Forelimb muscle (tissue), 1 donor: Measurements from ENCODE around the gene YPEL3. TPM values are rescaled to one million over a fixed set of nuclear protein-coding genes. Genes with fewer than 3 reads are reported as not detected.
A peak's percentile ranks its signal among the peaks of the same experiment; 100 is the strongest.

Experiments used
- DNase-seq: peaks from one replicate; pipeline ENCODE4 v3.0.0-alpha.2; 2013; ENCODE audit warnings: low read depth
- polyA plus RNA-seq: library from polyadenylated mRNA; unstranded; fragments of 120-200 nt; gene quantifications from one replicate; pipeline ENCODE4 v1.2.1, GENCODE V29; 2013; ENCODE audit not compliant: insufficient read length

Gene YPEL3
- polyA plus RNA-seq, 1 donor, result 29.3 TPM

GRCh38 chr16:30090610-30091331 lies 5.2 kb downstream of the YPEL3 start:
- DNase-seq, result no peak

- DNase-seq, result no peak
Measured at GRCh38 chr16:30088832-30089624, 7.0 kb downstream of the YPEL3 start.

GRCh38 chr16:30088237-30088831 lies 7.7 kb downstream of the YPEL3 start:
- no peak for DNase-seq

- no peak for DNase-seq
Measured at GRCh38 chr16:30087181-30087898, 8.7 kb downstream of the YPEL3 start.

GRCh38 chr16:30086291-30087140 lies 9.5 kb downstream of the YPEL3 start:
- no peak for DNase-seq

GRCh38 chr16:30085820-30086219 lies 10.2 kb downstream of the YPEL3 start:
- DNase-seq, result no peak

- no peak for DNase-seq
Measured at GRCh38 chr16:30085247-30085646, 10.8 kb downstream of the YPEL3 start.

DNA sequence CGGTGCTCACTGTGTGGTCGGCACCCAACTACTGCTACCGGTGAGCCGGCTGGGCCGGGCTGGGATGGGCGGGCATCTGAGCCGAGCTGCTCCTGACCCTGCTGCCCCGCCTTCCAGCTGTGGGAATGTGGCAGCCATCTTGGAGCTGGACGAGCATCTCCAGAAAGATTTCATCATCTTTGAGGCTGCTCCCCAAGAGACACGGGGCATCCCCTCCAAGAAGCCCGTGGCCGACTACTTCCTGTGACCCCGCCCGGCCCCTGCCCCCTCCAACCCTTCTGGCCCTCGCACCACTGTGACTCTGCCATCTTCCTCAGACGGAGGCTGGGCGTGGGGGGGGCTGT lies 11.2 kb downstream of the YPEL3 start:
- DNase-seq, result no peak

DNA sequence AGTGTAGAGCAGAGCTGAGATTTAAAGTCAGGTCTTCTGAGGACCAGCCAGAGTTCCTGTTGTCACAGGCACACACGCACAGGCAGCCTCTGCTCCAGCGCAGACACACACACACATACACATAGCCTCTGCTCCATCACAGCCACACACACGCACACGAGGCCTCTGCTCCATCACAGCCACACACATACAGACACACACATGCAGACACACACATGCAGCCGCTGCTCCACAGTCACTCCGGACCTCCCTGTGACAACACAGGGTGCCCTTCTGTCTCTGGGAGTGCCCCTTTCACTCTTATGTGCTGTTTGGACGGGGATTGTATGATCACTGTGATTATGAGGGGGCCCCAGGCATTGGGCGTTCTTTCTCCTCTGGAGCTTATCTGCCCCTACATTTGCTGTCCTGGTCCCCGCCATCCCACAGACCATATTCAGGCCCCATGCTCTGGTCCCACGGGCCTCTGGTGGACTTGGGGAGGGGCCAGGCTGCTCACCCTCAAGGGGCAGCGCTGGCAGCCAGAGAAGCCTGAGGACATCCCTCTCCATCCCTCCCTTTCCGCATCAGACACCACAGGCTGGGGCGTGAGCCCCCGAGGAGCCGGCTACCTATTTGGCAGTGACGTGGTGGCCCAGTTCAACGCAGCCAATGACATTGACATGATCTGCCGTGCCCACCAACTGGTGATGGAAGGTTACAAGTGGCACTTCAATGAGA lies 11.8 kb downstream of the YPEL3 start:
- no peak for DNase-seq

- DNase-seq, result no peak
Measured at GRCh38 chr16:30083216-30084055, 12.6 kb downstream of the YPEL3 start.

DNA sequence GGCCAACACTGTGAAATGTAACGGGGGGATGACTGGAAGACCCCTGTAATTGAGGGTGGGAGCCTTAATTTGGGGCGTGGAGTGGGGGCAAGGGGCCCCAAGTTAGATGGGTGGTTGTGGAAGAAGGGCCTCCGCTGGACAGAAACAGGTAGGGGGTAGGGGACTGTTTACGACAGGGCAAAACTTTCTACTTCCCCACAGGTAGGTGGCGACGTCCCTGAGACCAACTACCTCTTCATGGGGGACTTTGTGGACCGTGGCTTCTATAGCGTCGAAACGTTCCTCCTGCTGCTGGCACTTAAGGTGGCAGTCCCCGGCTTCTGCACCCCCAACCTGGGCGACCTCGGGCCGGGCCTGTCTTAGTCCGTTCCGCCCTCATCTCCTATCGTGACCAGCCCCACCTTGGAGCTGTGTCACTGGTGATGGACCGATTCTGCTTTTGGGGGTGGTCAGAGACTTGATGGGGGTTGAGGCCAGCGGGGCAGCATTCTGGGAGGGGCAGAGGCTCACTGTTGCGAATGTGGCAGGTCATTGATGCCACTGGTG lies 13.4 kb downstream of the YPEL3 start:
- DNase-seq, result no peak

GRCh38 chr16:30079480-30079879 lies 16.5 kb downstream of the YPEL3 start:
- no peak for DNase-seq

GRCh38 chr16:30078744-30079143 lies 17.3 kb downstream of the YPEL3 start:
- no peak for DNase-seq

- DNase-seq, result no peak
Measured at GRCh38 chr16:30077656-30078055, 18.4 kb downstream of the YPEL3 start.

DNA sequence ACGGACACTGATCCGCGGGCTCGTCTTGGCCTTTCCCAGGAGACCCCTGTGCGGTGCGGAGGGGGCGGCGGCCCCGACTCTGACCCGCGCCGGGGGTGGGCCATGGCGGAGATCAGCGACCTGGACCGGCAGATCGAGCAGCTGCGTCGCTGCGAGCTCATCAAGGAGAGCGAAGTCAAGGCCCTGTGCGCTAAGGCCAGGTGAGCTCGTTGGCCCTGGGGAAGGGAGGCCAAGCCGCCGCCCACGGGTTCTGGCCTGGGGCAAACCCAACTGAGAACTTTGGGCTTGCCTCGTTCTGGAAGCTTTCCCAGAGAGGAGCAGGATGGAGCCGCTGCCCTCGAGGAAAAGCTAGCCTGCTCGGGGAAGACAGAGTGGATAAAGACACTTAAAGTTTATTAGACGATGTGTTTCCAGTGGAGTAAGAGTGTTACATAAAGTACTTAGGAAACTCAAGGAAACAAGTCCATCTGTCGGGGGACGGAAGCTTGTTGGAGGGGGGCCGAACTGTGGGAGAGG lies 19.7 kb downstream of the YPEL3 start:
- no peak for DNase-seq

DNA sequence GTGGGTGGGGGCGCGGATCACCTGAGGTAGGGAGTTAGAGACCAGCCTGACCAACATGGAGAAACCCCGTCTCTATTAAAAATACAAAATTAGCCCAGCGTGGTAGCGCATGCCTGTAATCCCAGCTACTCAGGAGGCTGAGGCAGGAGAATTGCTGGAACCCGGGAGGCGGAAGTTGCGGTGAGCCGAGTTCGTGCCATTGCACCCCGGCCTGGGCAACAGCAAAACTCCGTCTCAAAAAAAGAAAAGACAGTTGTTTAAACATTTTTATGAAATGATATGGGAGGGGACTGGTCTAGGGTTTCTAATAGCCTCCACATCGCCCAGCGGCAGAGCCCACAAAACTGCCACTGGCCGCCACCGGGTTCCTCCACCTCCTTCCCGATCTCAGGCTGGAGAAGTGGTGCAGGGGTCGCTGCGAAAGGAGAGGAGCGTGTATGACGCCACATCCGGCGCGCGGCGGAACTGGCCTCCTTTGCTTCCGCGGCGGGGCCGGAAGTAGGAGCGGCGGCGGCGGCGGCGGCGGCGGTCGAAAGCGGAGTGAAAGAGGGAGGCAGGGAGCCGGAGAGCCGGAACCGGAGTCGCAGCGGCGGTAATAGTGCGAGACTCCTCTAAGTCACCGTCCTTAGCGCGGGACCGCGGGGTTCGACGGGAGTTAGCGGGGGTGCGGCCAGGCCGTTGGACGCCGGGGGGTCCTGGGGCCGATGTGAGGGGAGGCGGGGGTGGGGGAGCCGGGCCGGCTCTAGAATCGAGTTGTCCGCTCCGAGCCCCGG lies 20.3 kb downstream of the YPEL3 start, which contains the start of gene PPP4C:
PPP4C (plus strand) TSS at position 492 of the 773 bp plus-strand sequence. CDS start 384 bp downstream, outside the sequence.
- DNase-seq, result peak; percentile 66

- DNase-seq, result no peak
Measured at GRCh38 chr16:30070490-30070889, 25.5 kb downstream of the YPEL3 start.
